Pancreas (tissue), 10 donors: ENCODE data around the gene TRPM3. TPM values are rescaled to one million over a fixed set of nuclear protein-coding genes. Genes with fewer than 3 reads are reported as not detected.

Experiments
- ATAC-seq, 4 donors: fragments of 200-7000 bp; cut with Tn5 transposase; one replicate each; pipeline versions ENCODE4 v1.8.0 to v1.9.1; 2020; ENCODE audit warnings: mild to moderate bottlenecking in 4 of 4, moderate library complexity in 4 of 4
- DNase-seq, 6 donors: peaks; one replicate each; pipeline ENCODE4 v3.0.0-alpha.2; 2020
- FAIRE-seq: peaks from 2 replicates; lab custom pipeline; 2012; peaks lifted over from hg19 to GRCh38; lab: Jason Lieb, UNC
- H3K27ac ChIP-seq, 4 donors: fragments of 200-600 bp; sonication (generic); 1 replicate in 3 of 4; 2 replicates in 1 of 4; pipeline versions ENCODE4 v1.5.0 to v1.8.0; 2020
- H3K27me3 ChIP-seq, 4 donors: fragments of 200-600 bp; one replicate each; pipeline ENCODE4 v1.8.0; 2021
- H3K36me3 ChIP-seq, 3 donors: fragments of 200-600 bp; sonication (generic) in 1 of 3; one replicate each; pipeline versions ENCODE4 v1.5.0 to v1.8.0; 2020 to 2021
- H3K4me1 ChIP-seq, 3 donors: fragments of 200-600 bp; one replicate each; pipeline ENCODE4 v1.8.0; 2021
- H3K4me3 ChIP-seq, 4 donors: fragments of 200-600 bp; sonication (generic) in 2 of 4; one replicate each; pipeline versions ENCODE4 v1.5.0 to v1.8.0; 2020 to 2021
- H3K9me3 ChIP-seq, 4 donors: fragments of 200-600 bp; one replicate each; pipeline ENCODE4 v1.8.0; 2021
- CTCF ChIP-seq, 4 donors: fragments of 200-600 bp; sonication (generic) in 3 of 4; IDR thresholded peaks; one replicate each; pipeline versions ENCODE4 v1.5.0 to v1.8.0; 2021; ENCODE audit warnings: antibody characterized with exemption in 4 of 4
- WGBS, 2 donors: extraction: QIAGEN DNeasy Blood & Tissue Kit; methylation state at CpG; one replicate each; pipeline ENCODE4 v1.1.7; 2013; 5-methylcytosine and 5-hydroxymethylcytosine counted together
- intact Hi-C, 3 donors: fragments of 100-400 bp; cut with DNase I; formaldehyde crosslinking; loops; one replicate each; pipeline versions ENCODE4 v1.11.1 to v1.14.2; 2022
- polyA plus RNA-seq, 2 donors: library from polyadenylated mRNA; stranded (reverse); fragments of 200-250 nt; gene quantifications; one replicate each; pipeline ENCODE4 v1.2.3, GENCODE V29; 2013
- total RNA-seq, 6 donors: library from RNA; stranded (reverse); fragmentation: NEBNext Ultra II Directional in 4 of 6; extraction: Animal tissue kit (Norgen Biotek cat#: 25700) in 4 of 6; gene quantifications; one replicate each; pipeline versions ENCODE4 v1.2.1 to v1.2.4, GENCODE V29; 2021 to 2023
- donor health status: healthy with polysubstance abuse.
- donor health status: DM: no; HTN: no; CAD: no; lungs with moderate emphysema.
- donor health status: DM: no; HTN: no; CAD: no.
- donor health status: control.
- donor health status: control.
- donor health status: Bipolar disorder and iron deficiency.
- donor health status: DM: yes; HTN: yes; CAD: no.
- donor health status: DM: no; HTN: no; CAD: no.
- donor health status: DM: no; HTN: no; CAD: no.
- donor health status: DM: yes; HTN: yes; CAD: no.

TRPM3 gene
- total and polyA plus RNA-seq, 8 donors = 0.22 to 1.9 (median 0.76) TPM

- H3K27ac ChIP-seq = no peak overlapping the region
- intact Hi-C loops = loop anchor here in 1 of 3 donors (10.0 kb wide), 1 partner anchor 104 kb away; no protein-coding TSS in a partner anchor
- no peak overlapping the region for H3K4me3 ChIP-seq
- TF ChIP-seq CTCF (IDR thresholded peaks at IDR 0.05) = no peak
- no peaks in the 10 kb centered on the region for H3K9me3 ChIP-seq
- H3K36me3 ChIP-seq = no peaks in the 10 kb centered on the region
- FAIRE-seq = no peak
- no peak for DNase-seq
- H3K4me1 ChIP-seq = no peaks in the 10 kb centered on the region
- peak in 3 of 4 donors; percentile 28 to 48 (median 43) for ATAC-seq
- no peaks in the 10 kb centered on the region for H3K27me3 ChIP-seq
- WGBS, 2 donors = 87 to 91% methylated on average over 5 of the region's 5 CpGs
Observed at GRCh38 chr9:70490478-70490877, 630.9 kb downstream of the TRPM3 start.

- intact Hi-C loops = loop anchor here in 2 of 3 donors (10.0 kb wide), 1 partner anchor 134 kb away; no protein-coding TSS in a partner anchor
- H3K27ac ChIP-seq = no peak overlapping the region
Observed at GRCh38 chr9:70488793-70489105, 632.7 kb downstream of the TRPM3 start.

GRCh38 chr9:70488098-70488792, 633.2 kb downstream of the TRPM3 start:
- 85 to 89% methylated on average over 6 of the region's 6 CpGs for WGBS, 2 donors
- TF ChIP-seq CTCF (IDR thresholded peaks at IDR 0.05) = no peak
- Histone ChIP-seq H3K27me3 (no peaks in the 10 kb centered on the region), H3K27ac (no peak overlapping the region), H3K4me1 (peaks cover 0 to 10% (median 5%) of the 10 kb centered on the region in 3 donors), H3K9me3 (no peaks in the 10 kb centered on the region), H3K36me3 (no peaks in the 10 kb centered on the region), H3K4me3 (no peak overlapping the region)
- no peak for ATAC-seq
- DNase-seq = no peak
- no peak for FAIRE-seq
- intact Hi-C loops = loop anchor here in 2 of 3 donors (10.0 kb wide), 1 partner anchor 133 kb away; no protein-coding TSS in a partner anchor

More at GRCh38 chr9:70488793-70489105, 632.7 kb downstream of the TRPM3 start:
- Histone ChIP-seq H3K4me3 (no peak overlapping the region), H3K9me3 (no peaks in the 10 kb centered on the region), H3K36me3 (no peaks in the 10 kb centered on the region), H3K4me1 (peaks cover 0 to 7% (median 5%) of the 10 kb centered on the region in 3 donors), H3K27me3 (no peaks in the 10 kb centered on the region)
- no peak for FAIRE-seq
- DNase-seq = no peak
- TF ChIP-seq CTCF (IDR thresholded peaks at IDR 0.05) = no peak
- WGBS, 2 donors = 20 to 21% methylated on average over 3 of the region's 3 CpGs
- ATAC-seq = no peak

GRCh38 chr9:70486127-70486526, 635.3 kb downstream of the TRPM3 start:
- ATAC-seq = no peak
- no peak for TF ChIP-seq CTCF (IDR thresholded peaks at IDR 0.05)
- H3K9me3 ChIP-seq = no peaks in the 10 kb centered on the region
- 46 to 57% methylated on average over 3 of the region's 3 CpGs for WGBS, 2 donors
- H3K4me3 ChIP-seq = no peak overlapping the region
- H3K27me3 ChIP-seq = no peaks in the 10 kb centered on the region
- intact Hi-C loops = loop anchor here in 2 of 3 donors (10.0 kb wide), 1 partner anchor 131 kb away; no protein-coding TSS in a partner anchor
- no peak overlapping the region for H3K27ac ChIP-seq
- peaks cover 8 to 19% (median 13%) of the 10 kb centered on the region in 3 donors for H3K4me1 ChIP-seq
- no peak for FAIRE-seq
- no peaks in the 10 kb centered on the region for H3K36me3 ChIP-seq
- DNase-seq = peak in 3 of 6 donors; percentile 35 to 43 (median 40)
